Measurements from ENCODE around the gene SLC9C2.
"Not testable (repeated sequence)": the region's sequence is repeated elsewhere in the genome, so short reads cannot be mapped to it uniquely, and the experiment has no call there.

SLC9C2 gene

GRCh38 chr1:173529106-173529505 is 73.8 kb downstream of the SLC9C2 start:
- DNase-seq (ENCODE audit: low read depth) = no peak

- no peak for DNase-seq (ENCODE audit: low read depth)
Measured at GRCh38 chr1:173527151-173527826, 75.6 kb downstream of the SLC9C2 start.

DNA sequence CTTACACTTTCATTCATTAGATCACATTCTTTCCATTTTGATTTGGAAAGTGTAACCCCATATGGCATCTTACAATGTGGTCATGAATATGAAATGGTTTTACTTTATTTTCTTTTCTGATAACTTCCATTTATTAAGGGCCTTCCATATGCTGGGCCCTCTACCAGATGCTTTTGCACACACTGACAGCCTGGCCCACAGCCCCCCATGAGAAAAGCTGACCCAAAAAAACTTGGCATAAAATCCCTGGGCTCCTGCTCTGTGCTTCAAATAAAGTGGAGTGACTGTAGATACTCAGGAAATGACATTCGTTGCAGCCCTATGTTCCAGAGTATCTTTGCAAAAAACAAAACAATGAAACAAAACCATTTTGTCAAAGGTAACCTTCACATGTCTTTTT is 76.9 kb downstream of the SLC9C2 start:
- no peak for DNase-seq (ENCODE audit: low read depth)

- no peak for DNase-seq (ENCODE audit: low read depth)
Measured at GRCh38 chr1:173523329-173523728, 79.5 kb downstream of the SLC9C2 start.

DNA sequence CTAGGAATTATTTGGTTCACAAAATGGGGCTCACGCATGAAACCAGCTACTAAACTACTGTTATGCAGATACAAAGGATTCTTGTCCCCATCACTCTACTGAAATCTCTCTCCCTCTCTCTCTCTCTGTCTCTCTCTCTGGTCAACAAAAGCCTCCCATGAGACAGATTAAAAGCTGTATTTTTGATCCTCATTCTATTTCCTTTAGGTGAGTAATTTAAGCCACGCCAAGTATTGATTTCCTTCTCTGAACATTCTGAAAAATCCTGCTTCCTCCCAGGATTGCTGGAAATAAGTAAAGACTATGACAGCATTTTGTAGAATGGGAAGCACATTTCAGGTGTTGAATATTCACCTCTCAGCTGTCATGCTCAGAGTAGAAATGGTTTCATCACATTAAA is 82.1 kb downstream of the SLC9C2 start:
- no peak for DNase-seq (ENCODE audit: low read depth)

DNA sequence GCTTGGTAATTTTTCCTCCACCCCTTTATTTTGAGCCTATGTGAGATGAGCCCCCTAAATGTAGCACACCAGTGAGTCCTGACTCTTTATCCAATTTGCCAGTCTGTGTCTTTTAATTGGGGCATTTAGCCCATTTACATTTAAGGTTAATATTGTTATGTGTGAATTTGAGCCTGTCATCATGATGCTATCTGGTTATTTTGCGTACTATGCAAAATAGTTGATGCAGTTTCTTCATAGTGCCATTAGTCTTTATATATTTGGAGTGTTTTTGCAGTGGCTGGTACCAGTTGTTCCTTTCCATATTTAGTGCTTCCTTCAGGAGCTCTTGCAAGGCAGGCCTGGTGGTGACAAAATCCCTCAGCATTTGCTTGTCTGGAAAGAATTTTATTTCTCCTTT is 88.4 kb downstream of the SLC9C2 start:
- not testable (repeated sequence) for DNase-seq (ENCODE audit: low read depth)

DNA sequence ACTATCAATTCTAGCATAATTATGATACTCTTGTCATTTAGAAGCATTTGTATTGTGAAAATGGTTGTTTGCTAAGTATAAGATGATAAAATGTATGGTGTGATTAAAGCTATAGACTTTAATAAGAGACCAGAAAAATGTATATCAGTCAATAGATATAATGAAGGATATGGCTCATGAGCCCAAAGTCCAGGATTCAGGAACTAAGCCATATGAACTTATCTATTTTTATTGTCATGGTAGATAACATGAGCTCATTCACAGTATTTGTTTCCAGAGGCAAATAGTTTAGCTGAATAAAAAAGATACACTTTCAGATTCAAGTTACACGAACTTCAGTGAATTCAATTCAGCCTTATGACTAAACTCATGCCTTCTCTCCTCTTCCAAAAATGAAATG is 93.1 kb downstream of the SLC9C2 start:
- DNase-seq (ENCODE audit: low read depth) = no peak

DNA sequence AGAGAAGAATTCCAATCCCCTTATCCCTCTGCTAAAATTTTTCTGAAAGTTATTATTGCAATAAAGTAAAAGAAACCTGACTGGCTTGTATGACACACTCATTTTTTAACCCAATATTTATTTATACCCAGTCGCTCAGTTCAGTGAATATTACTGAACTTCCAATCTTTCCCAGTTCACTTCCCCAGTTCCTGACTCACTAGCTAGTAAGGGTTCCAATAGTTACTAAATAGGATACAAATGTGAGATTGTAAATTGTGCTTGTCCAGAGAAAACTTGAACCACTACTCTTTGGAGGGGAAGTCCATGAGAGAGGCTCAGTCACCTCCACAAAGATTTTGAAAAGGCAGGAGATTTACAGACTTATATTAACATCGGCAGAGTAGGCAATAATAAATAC is 94.3 kb downstream of the SLC9C2 start:
- DNase-seq (ENCODE audit: low read depth) = no peak

- DNase-seq (ENCODE audit: low read depth) = no peak
Measured at GRCh38 chr1:173507847-173508209, 95.0 kb downstream of the SLC9C2 start.

- no peak for DNase-seq (ENCODE audit: low read depth)
Measured at GRCh38 chr1:173507205-173507846, 95.5 kb downstream of the SLC9C2 start.

- DNase-seq (ENCODE audit: low read depth) = no peak
Measured at GRCh38 chr1:173506437-173506836, 96.4 kb downstream of the SLC9C2 start.

- DNase-seq (ENCODE audit: low read depth) = no peak
Measured at GRCh38 chr1:173505391-173505790, 97.5 kb downstream of the SLC9C2 start.

- no peak for DNase-seq (ENCODE audit: low read depth)
Measured at GRCh38 chr1:173504268-173504667, 98.6 kb downstream of the SLC9C2 start.

- no peak for DNase-seq (ENCODE audit: low read depth)
Measured at GRCh38 chr1:173503391-173503790, 99.5 kb downstream of the SLC9C2 start.

GRCh38 chr1:173502104-173502503 is 100.8 kb downstream of the SLC9C2 start:
- DNase-seq (ENCODE audit: low read depth) = no peak

DNA sequence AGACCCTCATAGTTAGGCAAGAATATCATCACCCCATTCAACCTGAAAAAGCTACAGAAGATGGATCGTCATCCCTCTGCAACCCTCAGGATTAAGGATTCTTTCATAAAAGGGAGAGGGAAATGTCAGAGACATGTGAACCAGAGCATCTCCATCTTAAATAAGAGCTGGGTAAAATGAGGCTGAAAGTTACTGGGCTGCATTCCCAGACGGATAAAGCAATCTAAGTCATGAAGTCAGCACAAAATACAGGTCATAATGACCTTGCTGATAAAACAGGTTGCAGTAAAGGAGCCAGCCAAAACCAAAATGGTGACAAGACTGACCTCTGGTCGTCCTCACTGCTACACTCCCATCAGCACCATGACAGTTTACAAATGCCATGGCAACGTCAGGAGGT is 103.1 kb downstream of the SLC9C2 start:
- no peak for DNase-seq (ENCODE audit: low read depth)

- DNase-seq (ENCODE audit: low read depth) = no peak
Measured at GRCh38 chr1:173496757-173497320, 106.0 kb downstream of the SLC9C2 start.

DNA sequence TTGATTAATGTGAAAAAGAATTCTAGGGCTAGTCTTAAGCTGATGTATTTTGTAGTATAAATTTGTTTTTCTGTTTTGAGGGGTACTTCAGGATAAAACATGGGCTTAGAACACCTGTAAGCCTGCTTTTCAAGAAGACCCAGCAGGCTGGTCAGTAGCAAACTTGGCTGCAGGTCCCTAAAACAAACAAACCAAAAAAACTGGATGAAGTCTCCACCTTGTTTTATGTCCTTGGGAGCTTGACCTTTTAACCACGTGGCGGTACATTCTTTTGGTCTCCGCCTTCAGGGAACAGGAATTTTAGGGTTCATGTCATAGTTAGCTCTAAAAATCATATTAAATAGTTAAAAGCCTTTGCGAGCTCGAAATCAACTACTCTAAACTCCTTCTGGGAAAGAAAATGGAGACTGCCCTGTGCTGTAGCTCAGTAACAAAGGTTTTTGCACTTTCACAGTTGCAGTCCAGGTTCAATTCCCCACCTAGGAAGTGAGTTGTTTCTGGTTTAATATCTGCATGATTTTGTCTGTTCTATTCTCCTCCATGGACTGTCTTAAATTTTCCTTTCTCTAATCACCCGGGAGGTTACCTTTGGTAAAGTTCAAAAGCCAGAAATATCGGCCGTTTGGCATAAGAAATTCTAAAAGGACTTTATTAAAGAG is 107.1 kb downstream of the SLC9C2 start:
- no peak for DNase-seq (ENCODE audit: low read depth)

DNA sequence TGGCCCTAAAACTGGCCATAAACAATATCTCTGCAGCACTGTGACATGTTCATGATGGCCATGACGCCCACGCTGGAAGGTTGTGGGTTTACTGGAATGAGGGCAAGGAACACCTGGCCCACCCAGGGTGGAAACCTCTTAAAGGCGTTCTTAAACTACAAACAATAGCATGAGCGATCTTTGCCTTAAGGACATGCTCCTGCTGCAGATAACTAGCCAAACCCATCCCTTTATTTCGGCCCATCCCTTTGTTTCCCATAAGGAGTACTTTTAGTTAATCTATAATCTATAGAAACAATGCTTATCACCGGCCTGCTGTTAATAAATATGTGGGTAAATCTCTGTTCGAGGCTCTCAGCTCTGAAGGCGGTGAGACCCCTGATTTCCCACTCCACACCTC is 109.7 kb downstream of the SLC9C2 start:
- not testable (repeated sequence) for DNase-seq (ENCODE audit: low read depth)

GRCh38 chr1:173491508-173491907 is 111.4 kb downstream of the SLC9C2 start:
- DNase-seq (ENCODE audit: low read depth) = no peak

- no peak for DNase-seq (ENCODE audit: low read depth)
Measured at GRCh38 chr1:173489929-173490328, 112.9 kb downstream of the SLC9C2 start.

- no peak for DNase-seq (ENCODE audit: low read depth)
Measured at GRCh38 chr1:173489149-173489600, 113.7 kb downstream of the SLC9C2 start.

DNA sequence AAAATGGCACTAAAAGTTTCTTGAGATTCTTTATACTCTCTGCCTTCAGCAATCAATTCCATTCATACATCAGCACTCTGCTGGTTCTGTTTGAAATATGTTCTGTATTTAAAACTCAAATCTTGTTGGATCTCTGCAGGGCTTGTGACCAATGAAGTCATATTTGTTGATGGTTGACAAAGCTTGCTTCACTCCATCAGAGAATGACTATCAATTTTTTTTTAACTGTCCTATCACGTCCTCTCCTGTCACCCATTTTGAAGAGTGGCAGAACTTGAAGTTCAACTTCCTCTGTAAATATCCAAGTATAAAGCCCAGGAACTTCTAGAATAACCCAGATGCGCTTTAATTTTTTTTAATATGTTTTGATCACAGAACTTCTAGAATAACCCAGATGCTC is 114.9 kb downstream of the SLC9C2 start:
- no peak for DNase-seq (ENCODE audit: low read depth)
